Mucosa of descending colon (tissue), 3 donors: ENCODE data around the gene ATRIP. TPM values are rescaled to one million over a fixed set of nuclear protein-coding genes. Genes with fewer than 3 reads are reported as not detected.

Source experiments
- ATAC-seq: fragments of 200-7000 bp; cut with Tn5 transposase; one replicate; pipeline ENCODE4 v1.9.1; 2020; ENCODE audit warnings: mild to moderate bottlenecking, moderate library complexity
- DNase-seq, 3 donors: peaks; one replicate each; pipeline ENCODE4 v3.0.0-alpha.2; 2020
- H3K36me3 ChIP-seq: fragments of 200-600 bp; one replicate; pipeline ENCODE4 v1.8.0; 2021; ENCODE audit warnings: low read depth, mild to moderate bottlenecking
- H3K4me1 ChIP-seq: fragments of 200-600 bp; one replicate; pipeline ENCODE4 v1.8.0; 2021; ENCODE audit warnings: low read depth, mild to moderate bottlenecking
- H3K4me3 ChIP-seq: fragments of 200-600 bp; one replicate; pipeline ENCODE4 v1.8.0; 2021; ENCODE audit warnings: mild to moderate bottlenecking
- H3K9me3 ChIP-seq: fragments of 200-600 bp; one replicate; pipeline ENCODE4 v1.8.0; 2021; ENCODE audit warnings: mild to moderate bottlenecking
- intact Hi-C, 2 donors: fragments of 100-400 bp; cut with DNase I in 1 of 2; cut with micrococcal nuclease in 1 of 2; formaldehyde crosslinking; loops; one replicate each; pipeline versions ENCODE4 v1.11.0 to v1.11.1; 2022; cut with DNase I, micrococcal nuclease
- total RNA-seq, 3 donors: library from RNA; stranded (reverse); fragmentation: NEBNext Ultra II Directional in 2 of 3; extraction: Animal tissue kit (Norgen Biotek cat#: 25700) in 2 of 3; gene quantifications; one replicate each; pipeline versions ENCODE4 v1.2.1 to v1.2.4, GENCODE V29; 2021 to 2023
- TF ChIP-seq, protein P1 (sequence below): fragments of 200-600 bp; IDR thresholded peaks from one replicate; pipeline ENCODE4 v1.8.0; 2022; ENCODE audit warnings: antibody characterized with exemption, mild to moderate bottlenecking
- donor health status: DM: no; HTN: no; CAD: no; lungs with moderate emphysema.
- donor health status: DM: no; HTN: no; CAD: no.
- donor health status: DM: no; HTN: yes; CAD: no.

The ATRIP gene
- total RNA-seq, 3 donors from 2014 or later = 4.5 to 7.2 (median 6.2) TPM

DNA sequence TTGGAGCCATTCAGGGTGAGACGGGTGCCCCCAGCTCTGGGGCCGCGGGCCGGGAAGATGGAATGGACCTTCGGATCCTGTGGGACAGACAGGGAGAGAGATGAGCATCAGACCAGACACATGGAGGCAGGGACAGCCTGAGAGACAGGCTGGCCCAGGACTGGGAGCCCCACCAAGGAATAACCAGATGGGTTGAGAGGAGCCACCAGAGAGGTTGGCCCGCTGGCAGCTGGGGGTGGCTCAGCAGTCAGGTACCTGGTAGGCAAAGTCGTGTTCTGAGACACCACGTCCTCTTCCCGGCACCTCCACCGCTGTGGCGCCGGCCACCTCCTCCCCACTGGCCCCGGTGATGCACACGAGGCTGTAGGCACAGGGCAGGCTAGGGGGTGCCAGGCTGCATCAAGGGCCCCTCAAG lies 30.4 kb upstream of the ATRIP start:
- no peaks in the 10 kb centered on the region for H3K9me3 ChIP-seq
- H3K4me3 ChIP-seq = no peak overlapping the region
- H3K4me1 ChIP-seq = no peaks in the 10 kb centered on the region
- DNase-seq (peak in 1 of 3 donors; percentile 33), ATAC-seq (no peak)
- intact Hi-C loops = no loop called here
- H3K36me3 ChIP-seq = no peaks in the 10 kb centered on the region
- TF ChIP-seq, protein P1, sequence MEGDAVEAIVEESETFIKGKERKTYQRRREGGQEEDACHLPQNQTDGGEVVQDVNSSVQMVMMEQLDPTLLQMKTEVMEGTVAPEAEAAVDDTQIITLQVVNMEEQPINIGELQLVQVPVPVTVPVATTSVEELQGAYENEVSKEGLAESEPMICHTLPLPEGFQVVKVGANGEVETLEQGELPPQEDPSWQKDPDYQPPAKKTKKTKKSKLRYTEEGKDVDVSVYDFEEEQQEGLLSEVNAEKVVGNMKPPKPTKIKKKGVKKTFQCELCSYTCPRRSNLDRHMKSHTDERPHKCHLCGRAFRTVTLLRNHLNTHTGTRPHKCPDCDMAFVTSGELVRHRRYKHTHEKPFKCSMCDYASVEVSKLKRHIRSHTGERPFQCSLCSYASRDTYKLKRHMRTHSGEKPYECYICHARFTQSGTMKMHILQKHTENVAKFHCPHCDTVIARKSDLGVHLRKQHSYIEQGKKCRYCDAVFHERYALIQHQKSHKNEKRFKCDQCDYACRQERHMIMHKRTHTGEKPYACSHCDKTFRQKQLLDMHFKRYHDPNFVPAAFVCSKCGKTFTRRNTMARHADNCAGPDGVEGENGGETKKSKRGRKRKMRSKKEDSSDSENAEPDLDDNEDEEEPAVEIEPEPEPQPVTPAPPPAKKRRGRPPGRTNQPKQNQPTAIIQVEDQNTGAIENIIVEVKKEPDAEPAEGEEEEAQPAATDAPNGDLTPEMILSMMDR = no peak

GRCh38 chr3:48416546-48416945 lies 30.0 kb upstream of the ATRIP start:
- TF ChIP-seq, protein P1 = no peak
- H3K36me3 ChIP-seq = no peaks in the 10 kb centered on the region
- ATAC-seq (no peak), DNase-seq (no peak)
- intact Hi-C loops = no loop called here
- H3K4me3 ChIP-seq = no peak overlapping the region
- H3K9me3 ChIP-seq = no peaks in the 10 kb centered on the region
- no peaks in the 10 kb centered on the region for H3K4me1 ChIP-seq

GRCh38 chr3:48417529-48418108 lies 28.9 kb upstream of the ATRIP start:
- no peaks in the 10 kb centered on the region for H3K36me3 ChIP-seq
- DNase-seq (peak in 1 of 3 donors; percentile 34), ATAC-seq (no peak)
- TF ChIP-seq, protein P1 = no peak
- H3K9me3 ChIP-seq = no peaks in the 10 kb centered on the region
- no peak overlapping the region for H3K4me3 ChIP-seq
- H3K4me1 ChIP-seq = no peaks in the 10 kb centered on the region
- intact Hi-C loops = no loop called here

GRCh38 chr3:48418140-48418539 lies 28.4 kb upstream of the ATRIP start:
- H3K36me3 ChIP-seq = no peaks in the 10 kb centered on the region
- DNase-seq = no peak
- TF ChIP-seq, protein P1 = no peak
- intact Hi-C loops = no loop called here
- ATAC-seq = no peak
- H3K4me1 ChIP-seq = no peaks in the 10 kb centered on the region
- no peak overlapping the region for H3K4me3 ChIP-seq
- H3K9me3 ChIP-seq = no peaks in the 10 kb centered on the region

- ATAC-seq = no peak
- Histone ChIP-seq H3K4me1 (no peaks in the 10 kb centered on the region), H3K4me3 (no peak overlapping the region), H3K36me3 (no peaks in the 10 kb centered on the region), H3K9me3 (no peaks in the 10 kb centered on the region)
- no peak for DNase-seq
- intact Hi-C loops = no loop called here
- TF ChIP-seq, protein P1 = no peak
These were observed 27.9 kb upstream of the ATRIP start for GRCh38 chr3:48418651-48419050.

- ATAC-seq = no peak
- TF ChIP-seq, protein P1 = no peak
- Histone ChIP-seq H3K4me3 (no peak overlapping the region), H3K36me3 (no peaks in the 10 kb centered on the region), H3K9me3 (no peaks in the 10 kb centered on the region), H3K4me1 (no peaks in the 10 kb centered on the region)
- intact Hi-C loops = no loop called here
- DNase-seq = no peak
These were observed 27.4 kb upstream of the ATRIP start for GRCh38 chr3:48419149-48419548.
